ENCODE results near the gene DPP6. TPM values are rescaled to one million over a fixed set of nuclear protein-coding genes. Genes with fewer than 3 reads are reported as not detected.
"Not testable (repeated sequence)": the region's sequence is repeated elsewhere in the genome, so short reads cannot be mapped to it uniquely, and the experiment has no call there.

The DPP6 gene
- total RNA-seq, 1 experiment from 2014 or later = not detected

DNA sequence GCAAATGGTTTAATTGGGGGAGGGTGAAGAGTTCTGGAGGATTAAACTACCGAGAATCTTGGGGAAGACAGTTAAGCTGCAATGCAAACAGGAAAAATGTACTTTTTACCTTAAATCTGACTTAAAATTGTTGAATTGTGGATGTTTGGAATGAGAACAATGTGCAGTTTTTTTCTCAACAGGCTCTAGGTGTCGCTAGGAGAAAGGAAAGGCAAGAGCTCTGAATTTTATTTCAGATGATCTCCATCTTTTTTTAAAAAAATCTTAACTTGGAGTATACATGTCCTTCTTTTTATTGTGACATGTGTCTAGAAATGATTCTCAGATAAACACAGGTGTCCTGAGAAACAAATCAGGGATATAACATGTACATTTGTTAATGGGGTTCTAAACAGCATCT is 2.5 kb downstream of the DPP6 start:
- H3K27ac ChIP-seq (ENCODE audit: low read depth, low read length, poor library complexity, severe bottlenecking); CTCF ChIA-PET; H3K4me1 ChIP-seq (ENCODE audit: insufficient read depth, low read length, poor library complexity, severe bottlenecking); H3K36me3 ChIP-seq (ENCODE audit: insufficient read depth, low read length, poor library complexity, severe bottlenecking); H3K9me3 ChIP-seq (ENCODE audit: low read depth, low read length, poor library complexity, severe bottlenecking); BruUV-seq (replicated peaks); POLR2A ChIA-PET (ENCODE audit: low non-redundant PET); DNase-seq (ENCODE audit: low spot score); intact Hi-C loops (cut with micrococcal nuclease; ENCODE audit: unreplicated experiment); H3K4me3 ChIP-seq (ENCODE audit: low read depth, low read length, poor library complexity, severe bottlenecking); H3K27me3 ChIP-seq (replicated peaks; ENCODE audit: insufficient read depth, low read depth, low read length, poor library complexity): not testable (repeated sequence)

GRCh38 chr7:154055491-154056106 is 3.4 kb downstream of the DPP6 start:
- H3K4me1 ChIP-seq (ENCODE audit: insufficient read depth, low read length, poor library complexity, severe bottlenecking) = not testable (repeated sequence)

GRCh38 chr7:154058783-154059182 is 6.6 kb downstream of the DPP6 start:
- H3K4me1 ChIP-seq (ENCODE audit: insufficient read depth, low read length, poor library complexity, severe bottlenecking); H3K27ac ChIP-seq (ENCODE audit: low read depth, low read length, poor library complexity, severe bottlenecking); H3K27me3 ChIP-seq (replicated peaks; ENCODE audit: insufficient read depth, low read depth, low read length, poor library complexity); intact Hi-C loops (cut with micrococcal nuclease; ENCODE audit: unreplicated experiment); H3K36me3 ChIP-seq (ENCODE audit: insufficient read depth, low read length, poor library complexity, severe bottlenecking); DNase-seq (ENCODE audit: low spot score); H3K4me3 ChIP-seq (ENCODE audit: low read depth, low read length, poor library complexity, severe bottlenecking); CTCF ChIA-PET; H3K9me3 ChIP-seq (ENCODE audit: low read depth, low read length, poor library complexity, severe bottlenecking); BruUV-seq (replicated peaks); POLR2A ChIA-PET (ENCODE audit: low non-redundant PET): not testable (repeated sequence)

More at GRCh38 chr7:154055491-154056106, 3.4 kb downstream of the DPP6 start:
- H3K4me3 ChIP-seq (ENCODE audit: low read depth, low read length, poor library complexity, severe bottlenecking); CTCF ChIA-PET; intact Hi-C loops (cut with micrococcal nuclease; ENCODE audit: unreplicated experiment); H3K9me3 ChIP-seq (ENCODE audit: low read depth, low read length, poor library complexity, severe bottlenecking); H3K36me3 ChIP-seq (ENCODE audit: insufficient read depth, low read length, poor library complexity, severe bottlenecking); POLR2A ChIA-PET (ENCODE audit: low non-redundant PET); H3K27me3 ChIP-seq (replicated peaks; ENCODE audit: insufficient read depth, low read depth, low read length, poor library complexity); H3K27ac ChIP-seq (ENCODE audit: low read depth, low read length, poor library complexity, severe bottlenecking); BruUV-seq (replicated peaks): not testable (repeated sequence)
- DNase-seq (ENCODE audit: low spot score) = peak; percentile 38

DNA sequence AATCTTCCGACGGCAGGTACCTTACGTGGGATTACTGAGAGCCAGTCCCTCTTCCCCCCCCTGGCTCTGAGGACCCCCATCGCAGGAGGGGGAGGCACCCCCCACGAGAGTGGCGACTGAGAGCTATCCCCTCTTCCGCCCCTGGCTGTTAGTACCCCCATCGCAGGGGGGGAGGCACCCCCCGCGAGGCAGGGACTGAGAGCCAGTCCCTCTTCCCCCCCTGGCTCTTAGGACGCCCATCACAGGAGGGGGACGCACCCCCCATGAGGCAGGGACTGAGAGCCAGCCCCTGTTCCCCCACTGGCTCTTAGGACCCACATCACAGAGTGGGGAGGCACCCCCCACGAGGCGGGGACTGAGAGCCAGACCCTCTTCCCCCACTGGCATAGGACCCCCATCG is 8.4 kb downstream of the DPP6 start:
- CTCF ChIA-PET; intact Hi-C loops (cut with micrococcal nuclease; ENCODE audit: unreplicated experiment); H3K4me1 ChIP-seq (ENCODE audit: insufficient read depth, low read length, poor library complexity, severe bottlenecking); H3K27me3 ChIP-seq (replicated peaks; ENCODE audit: insufficient read depth, low read depth, low read length, poor library complexity); H3K27ac ChIP-seq (ENCODE audit: low read depth, low read length, poor library complexity, severe bottlenecking); H3K36me3 ChIP-seq (ENCODE audit: insufficient read depth, low read length, poor library complexity, severe bottlenecking); H3K9me3 ChIP-seq (ENCODE audit: low read depth, low read length, poor library complexity, severe bottlenecking); BruUV-seq (replicated peaks); POLR2A ChIA-PET (ENCODE audit: low non-redundant PET); H3K4me3 ChIP-seq (ENCODE audit: low read depth, low read length, poor library complexity, severe bottlenecking); DNase-seq (ENCODE audit: low spot score): not testable (repeated sequence)

- intact Hi-C loops (cut with micrococcal nuclease; ENCODE audit: unreplicated experiment) = loop anchor here (10.0 kb wide), 1 partner anchor 433 kb away; no protein-coding TSS in a partner anchor
- H3K27me3 ChIP-seq (replicated peaks; ENCODE audit: insufficient read depth, low read depth, low read length, poor library complexity); H3K36me3 ChIP-seq (ENCODE audit: insufficient read depth, low read length, poor library complexity, severe bottlenecking); BruUV-seq (replicated peaks); H3K9me3 ChIP-seq (ENCODE audit: low read depth, low read length, poor library complexity, severe bottlenecking); H3K4me3 ChIP-seq (ENCODE audit: low read depth, low read length, poor library complexity, severe bottlenecking); POLR2A ChIA-PET (ENCODE audit: low non-redundant PET); CTCF ChIA-PET; H3K27ac ChIP-seq (ENCODE audit: low read depth, low read length, poor library complexity, severe bottlenecking); H3K4me1 ChIP-seq (ENCODE audit: insufficient read depth, low read length, poor library complexity, severe bottlenecking): not testable (repeated sequence)
- DNase-seq (ENCODE audit: low spot score) = peak; percentile 26
- peak; percentile 29 for TF ChIP-seq CTCF (conservative IDR thresholded peaks at IDR 0.05; ENCODE audit: low read depth, low read length)
These were observed 19.6 kb downstream of the DPP6 start for GRCh38 chr7:154071833-154072232.

- BruUV-seq (replicated peaks); H3K9me3 ChIP-seq (ENCODE audit: low read depth, low read length, poor library complexity, severe bottlenecking); H3K27ac ChIP-seq (ENCODE audit: low read depth, low read length, poor library complexity, severe bottlenecking); DNase-seq (ENCODE audit: low spot score); H3K4me3 ChIP-seq (ENCODE audit: low read depth, low read length, poor library complexity, severe bottlenecking); H3K4me1 ChIP-seq (ENCODE audit: insufficient read depth, low read length, poor library complexity, severe bottlenecking); H3K36me3 ChIP-seq (ENCODE audit: insufficient read depth, low read length, poor library complexity, severe bottlenecking); H3K27me3 ChIP-seq (replicated peaks; ENCODE audit: insufficient read depth, low read depth, low read length, poor library complexity); CTCF ChIA-PET; POLR2A ChIA-PET (ENCODE audit: low non-redundant PET): not testable (repeated sequence)
- intact Hi-C loops (cut with micrococcal nuclease; ENCODE audit: unreplicated experiment) = loop anchor here (10.0 kb wide), 1 partner anchor 432 kb away; no protein-coding TSS in a partner anchor
These were observed 20.4 kb downstream of the DPP6 start for GRCh38 chr7:154072395-154073181.

GRCh38 chr7:154078523-154078922 is 26.3 kb downstream of the DPP6 start:
- intact Hi-C loops (cut with micrococcal nuclease; ENCODE audit: unreplicated experiment) = loop anchor here (10.0 kb wide), 1 partner anchor 426 kb away; no protein-coding TSS in a partner anchor
- H3K4me3 ChIP-seq (ENCODE audit: low read depth, low read length, poor library complexity, severe bottlenecking); H3K36me3 ChIP-seq (ENCODE audit: insufficient read depth, low read length, poor library complexity, severe bottlenecking); BruUV-seq (replicated peaks); H3K9me3 ChIP-seq (ENCODE audit: low read depth, low read length, poor library complexity, severe bottlenecking); H3K27ac ChIP-seq (ENCODE audit: low read depth, low read length, poor library complexity, severe bottlenecking); H3K27me3 ChIP-seq (replicated peaks; ENCODE audit: insufficient read depth, low read depth, low read length, poor library complexity); DNase-seq (ENCODE audit: low spot score); H3K4me1 ChIP-seq (ENCODE audit: insufficient read depth, low read length, poor library complexity, severe bottlenecking); CTCF ChIA-PET; POLR2A ChIA-PET (ENCODE audit: low non-redundant PET): not testable (repeated sequence)

Data from A673 (cell line).